H9 (cell line): ENCODE results near the gene LYRM2. TPM values are rescaled to one million over a fixed set of nuclear protein-coding genes. Genes with fewer than 3 reads are reported as not detected.

Source experiments
- DNase-seq: peaks from one replicate; pipeline ENCODE4 v3.0.0-alpha.2; 2017
- H2AFZ ChIP-seq: one replicate; pipeline ENCODE4 v1.6.1; 2013; ENCODE audit warnings: mild to moderate bottlenecking, low read length, control low read depth, moderate library complexity
- H2AK5ac ChIP-seq: 2 replicates; pipeline ENCODE4 v1.6.1; 2013; ENCODE audit warnings: low read length, control low read depth, mixed read lengths; ENCODE audit not compliant: insufficient read length
- H2BK120ac ChIP-seq: one replicate; pipeline ENCODE4 v1.6.1; 2013; ENCODE audit warnings: low read depth, mild to moderate bottlenecking, low read length, control low read depth, inconsistent platforms; ENCODE audit not compliant: poor library complexity, severe bottlenecking
- H2BK12ac ChIP-seq: 2 replicates; pipeline ENCODE4 v1.6.1; 2013; ENCODE audit warnings: low read length, control low read depth, mixed read lengths, low read depth; ENCODE audit not compliant: insufficient read length
- H2BK15ac ChIP-seq: 2 replicates; pipeline ENCODE4 v1.6.1; 2013; ENCODE audit warnings: low read depth, low read length, control low read depth
- H2BK20ac ChIP-seq: one replicate; pipeline ENCODE4 v1.6.1; 2013; ENCODE audit warnings: low read depth, mild to moderate bottlenecking, low read length, control low read depth, inconsistent platforms; ENCODE audit not compliant: poor library complexity, severe bottlenecking
- H2BK5ac ChIP-seq: 2 replicates; pipeline ENCODE4 v1.6.1; 2013; ENCODE audit warnings: low read length, control low read depth, mixed read lengths; ENCODE audit not compliant: insufficient read length
- H3K14ac ChIP-seq: 2 replicates; pipeline ENCODE4 v1.6.1; 2013; ENCODE audit warnings: low read length, control low read depth; ENCODE audit not compliant: insufficient read depth
- H3K18ac ChIP-seq: 2 replicates; pipeline ENCODE4 v1.6.1; 2013; ENCODE audit warnings: low read depth, mild to moderate bottlenecking, mixed read lengths, low read length, control low read depth; ENCODE audit not compliant: insufficient read length
- H3K23ac ChIP-seq: 2 replicates; pipeline ENCODE4 v1.6.1; 2013; ENCODE audit warnings: low read length, control low read depth, mixed read lengths, low read depth; ENCODE audit not compliant: insufficient read length
- H3K23me2 ChIP-seq: 2 replicates; pipeline ENCODE4 v1.6.1; 2013; ENCODE audit warnings: low read depth, mild to moderate bottlenecking, mixed read lengths, low read length, control low read depth; ENCODE audit not compliant: insufficient read length, poor library complexity, severe bottlenecking
- H3K27ac ChIP-seq: 2 replicates; pipeline ENCODE4 v1.5.1; 2013; ENCODE audit warnings: low read length, control low read depth, mixed read lengths, low read depth; ENCODE audit not compliant: insufficient read length
- H3K27me3 ChIP-seq: 2 replicates; pipeline ENCODE4 v1.6.1; 2013; ENCODE audit warnings: low read length, control low read depth, inconsistent platforms; ENCODE audit not compliant: insufficient read depth
- H3K4ac ChIP-seq: 2 replicates; pipeline ENCODE4 v1.6.1; 2013; ENCODE audit warnings: low read depth, mild to moderate bottlenecking, control low read depth, inconsistent platforms, low read length, moderate library complexity
- H3K4me1 ChIP-seq: 2 replicates; pipeline ENCODE4 v1.6.1; 2013; ENCODE audit warnings: low read length, control low read depth, inconsistent platforms; ENCODE audit not compliant: insufficient read depth
- H3K4me2 ChIP-seq: 2 replicates; pipeline ENCODE4 v1.6.1; 2013; ENCODE audit warnings: low read length, control low read depth, mixed read lengths; ENCODE audit not compliant: insufficient read length, insufficient read depth
- H3K56ac ChIP-seq: 2 replicates; pipeline ENCODE4 v1.6.1; 2013; ENCODE audit warnings: low read depth, mild to moderate bottlenecking, mixed read lengths, low read length, control low read depth; ENCODE audit not compliant: insufficient read length
- H3K79me1 ChIP-seq: 2 replicates; pipeline ENCODE4 v1.6.1; 2013; ENCODE audit warnings: low read depth, mild to moderate bottlenecking, moderate library complexity, low read length, control low read depth, inconsistent platforms; ENCODE audit not compliant: insufficient read depth, poor library complexity, severe bottlenecking
- H3K79me2 ChIP-seq: 2 replicates; pipeline ENCODE4 v1.6.1; 2013; ENCODE audit warnings: low read length, control low read depth, inconsistent platforms; ENCODE audit not compliant: insufficient read depth
- H3K9ac ChIP-seq: 2 replicates; pipeline ENCODE4 v1.6.1; 2013; ENCODE audit warnings: low read length, control low read depth, mixed read lengths; ENCODE audit not compliant: insufficient read length; ENCODE audit errors: extremely low read depth
- H3K9me3 ChIP-seq: one replicate; pipeline ENCODE4 v1.6.1; 2013; ENCODE audit warnings: low read depth, low read length, inconsistent platforms; ENCODE audit not compliant: control insufficient read depth
- H3T11ph ChIP-seq: one replicate; pipeline ENCODE4 v1.6.1; 2013; ENCODE audit warnings: mild to moderate bottlenecking, low read length, control low read depth, inconsistent platforms
- H4K20me1 ChIP-seq: one replicate; pipeline ENCODE4 v1.6.1; 2013; ENCODE audit not compliant: control insufficient read depth, insufficient read length, insufficient read depth
- H4K5ac ChIP-seq: 2 replicates; pipeline ENCODE4 v1.6.1; 2013; ENCODE audit warnings: low read depth, mild to moderate bottlenecking, mixed read lengths, low read length, control low read depth; ENCODE audit not compliant: insufficient read length
- H4K8ac ChIP-seq: replicated peaks from 2 replicates; pipeline ENCODE4 v1.6.1; 2013; ENCODE audit warnings: low read length, control low read depth, mixed read lengths, low read depth; ENCODE audit not compliant: insufficient read length
- H4K91ac ChIP-seq: 2 replicates; pipeline ENCODE4 v1.6.1; 2013; ENCODE audit warnings: low read depth, mild to moderate bottlenecking, moderate library complexity, mixed read lengths, low read length, control low read depth; ENCODE audit not compliant: insufficient read length
- H3K27ac Mint-ChIP-seq, 3 experiments: 2 replicates in 2 of 3; 3 replicates in 1 of 3; pipeline ENCODE4 v1.8.0; 2020 to 2021; ENCODE audit warnings: mixed read lengths in 3 of 3, mild to moderate bottlenecking in 1 of 3, moderate library complexity in 1 of 3
- H3K27me3 Mint-ChIP-seq: 2 replicates; pipeline ENCODE4 v1.8.0; 2021; ENCODE audit warnings: low read depth, mild to moderate bottlenecking, moderate library complexity, mixed read lengths
- H3K36me3 Mint-ChIP-seq, 3 experiments: 2 replicates in 2 of 3; 3 replicates in 1 of 3; pipeline ENCODE4 v1.8.0; 2020 to 2021; ENCODE audit warnings: low read depth in 3 of 3, mixed read lengths in 3 of 3; ENCODE audit not compliant: insufficient read depth in 1 of 3
- H3K4me1 Mint-ChIP-seq, 2 experiments: 2 replicates each; pipeline ENCODE4 v1.8.0; 2020; ENCODE audit warnings: mixed read lengths in 2 of 2
- H3K4me3 Mint-ChIP-seq, 2 experiments: 2 replicates in 1 of 2; 3 replicates in 1 of 2; pipeline ENCODE4 v1.8.0; 2020 to 2021; ENCODE audit warnings: mild to moderate bottlenecking in 2 of 2, mixed read lengths in 2 of 2, moderate library complexity in 1 of 2
- H3K9me3 Mint-ChIP-seq, 2 experiments: 2 replicates in 1 of 2; 3 replicates in 1 of 2; pipeline ENCODE4 v1.8.0; 2020; ENCODE audit warnings: mild to moderate bottlenecking in 2 of 2, mixed read lengths in 2 of 2, moderate library complexity in 1 of 2
- WGBS: extraction: QIAGEN DNeasy Blood & Tissue Kit; methylation state at CpG from one replicate; pipeline ENCODE4 v1.1.7; 2013; ENCODE audit warnings: missing lambda C conversion rate, low lambda C conversion rate, mixed read lengths; ENCODE audit not compliant: insufficient read length; ENCODE audit errors: extremely low coverage; 5-methylcytosine and 5-hydroxymethylcytosine counted together
- total RNA-seq: library from RNA; stranded (reverse); gene quantifications from 2 replicates; pipeline ENCODE4 v1.2.1, GENCODE V29; 2021
- TF ChIP-seq, protein P1 (sequence below): fragments of 200-600 bp; sonication (generic); conservative IDR thresholded peaks from 3 replicates; pipeline ENCODE4 v1.8.0; 2021; ENCODE audit warnings: antibody characterized with exemption, mild to moderate bottlenecking

Gene LYRM2
- total RNA-seq, 1 experiment from 2014 or later: 29.8 TPM

- H3K4me1 ChIP-seq: no peaks in the 10 kb centered on the region
- H2AK5ac ChIP-seq: no peak overlapping the region
- H3K4me2 ChIP-seq: no peak overlapping the region
- H3K79me2 ChIP-seq: no peaks in the 10 kb centered on the region
- no peak overlapping the region for H3K23ac ChIP-seq
- H3K9me3 Mint-ChIP-seq: no peaks in the 10 kb centered on the region
- H2BK20ac ChIP-seq: no peak overlapping the region
- H3K4ac ChIP-seq: no peak overlapping the region
- no peak overlapping the region; a peak in 1 of 5 replicates for H3K4me3 Mint-ChIP-seq
- no peaks in the 10 kb centered on the region for H3K36me3 Mint-ChIP-seq
- no peaks in the 10 kb centered on the region for H3K9me3 ChIP-seq
- no peak overlapping the region for H4K5ac ChIP-seq
- peak overlapping the region in 1 of 3 experiments; percentile 61; a peak in 1 of 7 replicates for H3K27ac Mint-ChIP-seq
- no peak overlapping the region for H2BK15ac ChIP-seq
- no peak overlapping the region for H3K56ac ChIP-seq
- WGBS: no CpG with 5 or more reads among the region's 11 CpGs
- H3K4me1 Mint-ChIP-seq: peaks cover 0 to 12% of the 10 kb centered on the region in 2 experiments; a peak in 2 of 4 replicates
- no peak overlapping the region for H2BK120ac ChIP-seq
- no peak overlapping the region for H3K18ac ChIP-seq
- no peak overlapping the region for H3T11ph ChIP-seq
- H2BK12ac ChIP-seq: no peak overlapping the region
- H4K20me1 ChIP-seq: no peaks in the 10 kb centered on the region
- TF ChIP-seq, protein P1, sequence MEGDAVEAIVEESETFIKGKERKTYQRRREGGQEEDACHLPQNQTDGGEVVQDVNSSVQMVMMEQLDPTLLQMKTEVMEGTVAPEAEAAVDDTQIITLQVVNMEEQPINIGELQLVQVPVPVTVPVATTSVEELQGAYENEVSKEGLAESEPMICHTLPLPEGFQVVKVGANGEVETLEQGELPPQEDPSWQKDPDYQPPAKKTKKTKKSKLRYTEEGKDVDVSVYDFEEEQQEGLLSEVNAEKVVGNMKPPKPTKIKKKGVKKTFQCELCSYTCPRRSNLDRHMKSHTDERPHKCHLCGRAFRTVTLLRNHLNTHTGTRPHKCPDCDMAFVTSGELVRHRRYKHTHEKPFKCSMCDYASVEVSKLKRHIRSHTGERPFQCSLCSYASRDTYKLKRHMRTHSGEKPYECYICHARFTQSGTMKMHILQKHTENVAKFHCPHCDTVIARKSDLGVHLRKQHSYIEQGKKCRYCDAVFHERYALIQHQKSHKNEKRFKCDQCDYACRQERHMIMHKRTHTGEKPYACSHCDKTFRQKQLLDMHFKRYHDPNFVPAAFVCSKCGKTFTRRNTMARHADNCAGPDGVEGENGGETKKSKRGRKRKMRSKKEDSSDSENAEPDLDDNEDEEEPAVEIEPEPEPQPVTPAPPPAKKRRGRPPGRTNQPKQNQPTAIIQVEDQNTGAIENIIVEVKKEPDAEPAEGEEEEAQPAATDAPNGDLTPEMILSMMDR: peak; percentile 94
- H3K27me3 ChIP-seq: no peaks in the 10 kb centered on the region
- H3K27me3 Mint-ChIP-seq: peaks cover 2% of the 10 kb centered on the region
- no peak overlapping the region for H3K9ac ChIP-seq
- H3K23me2 ChIP-seq: no peaks in the 10 kb centered on the region
- H4K8ac ChIP-seq: no peak overlapping the region
- no peak overlapping the region for H2AFZ ChIP-seq
- H4K91ac ChIP-seq: no peak overlapping the region
- no peak overlapping the region for H3K14ac ChIP-seq
- H2BK5ac ChIP-seq: no peak overlapping the region
- DNase-seq: peak; percentile 66
- H3K27ac ChIP-seq: no peak overlapping the region
- H3K79me1 ChIP-seq: no peaks in the 10 kb centered on the region
Observed at GRCh38 chr6:89610149-89610642, 28.4 kb downstream of the LYRM2 start.
